ENCODE measurements around the gene QSOX2. TPM values are rescaled to one million over a fixed set of nuclear protein-coding genes. Genes with fewer than 3 reads are reported as not detected.
A peak's percentile ranks its signal among the peaks of the same experiment; 100 is the strongest.

Gene QSOX2
- polyA plus RNA-seq, 2 of the 4 experiments (the other 2 are of a cell fraction): 22.3 to 30.2 TPM

DNA sequence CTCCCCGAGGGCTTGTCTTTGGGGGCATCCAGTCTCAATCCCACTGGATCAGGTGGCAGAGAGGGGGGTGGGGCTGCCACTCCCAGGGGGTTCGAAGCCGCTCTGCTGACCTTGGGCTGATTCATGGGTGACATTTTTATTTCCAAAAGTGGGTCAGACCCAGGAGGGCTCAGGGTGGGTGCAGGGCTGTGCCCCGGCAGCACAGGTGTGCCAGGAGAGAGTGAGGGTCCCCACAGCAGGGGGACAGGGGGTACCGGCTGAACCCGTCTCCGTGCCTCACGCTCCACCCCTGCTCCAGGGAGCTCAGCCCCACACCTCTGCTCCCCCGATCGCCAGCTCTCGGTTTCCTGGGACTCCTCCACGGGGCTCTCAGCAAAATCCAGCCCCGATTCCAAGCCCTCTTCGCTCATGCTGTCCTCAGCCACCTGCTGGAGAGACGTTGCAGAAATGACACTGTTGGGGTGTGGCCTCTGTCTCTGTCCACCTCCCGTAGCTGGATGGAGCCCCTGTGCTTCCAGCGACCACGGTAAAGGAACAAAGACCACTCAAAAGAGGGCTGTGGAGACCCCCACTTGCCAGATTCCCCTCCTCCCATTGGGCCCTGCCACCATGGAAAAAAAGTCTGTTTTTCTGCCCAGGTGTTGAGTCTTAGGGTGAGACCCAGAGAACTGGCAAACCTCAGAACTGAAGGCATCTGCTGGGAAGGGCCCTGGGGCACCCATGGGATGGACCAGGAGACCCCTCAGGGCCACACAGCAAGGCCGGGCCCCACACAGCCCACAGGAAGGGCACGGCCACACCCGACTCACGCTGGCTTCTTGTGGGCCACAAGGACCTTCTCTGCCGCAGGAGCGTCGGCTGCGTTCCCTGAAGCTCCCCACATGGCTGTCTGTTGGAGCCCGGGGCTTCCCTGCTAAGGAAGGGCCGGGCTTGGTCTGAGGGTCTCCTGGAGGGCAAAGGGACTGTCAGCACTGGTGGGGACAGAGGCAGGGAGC lies 10.6 kb upstream of the QSOX2 start:
- no peak overlapping the region; the same call in 2 of the 3 replicates for H3K4me2 ChIP-seq
- no peaks in the 10 kb centered on the region for H3K9me3 ChIP-seq
- H3K4me3 ChIP-seq: no peak overlapping the region
- DNase-seq (ENCODE audit: low read depth in 1 of 2, low spot score in 1 of 2) (peak; percentile 33 to 80), FAIRE-seq (peak; percentile 32), ATAC-seq (peak; percentile 65 to 77; a peak in 5 of 6 replicates)
- peaks cover 4% of the 10 kb centered on the region; the same call in 1 of the 3 replicates for H3K4me1 ChIP-seq
- CTCF ChIA-PET: interaction anchor here (1.0 to 3.5 kb wide), 7 partner anchors 11 to 124 kb away, joined by 3 to 23 read pairs (median 8); no protein-coding TSS in a partner anchor
- TF ChIP-seq USF2 (IDR thresholded peaks at IDR 0.05) (no peak), BHLHE40 (IDR thresholded peaks at IDR 0.05; ENCODE audit: low read depth, low read length) (no peak), CBX2 (IDR thresholded peaks at IDR 0.05; ENCODE audit: borderline replicate concordance, low read depth) (no peak), CBX8 (IDR thresholded peaks at IDR 0.05) (no peak), FOSL2 (IDR thresholded peaks at IDR 0.05) (no peak), FOSL2 (CRISPR knock-in tag; IDR thresholded peaks at IDR 0.05) (no peak), TFCP2L1 (CRISPR knock-in tag; IDR thresholded peaks at IDR 0.05) (no peak), POLR2A (IDR thresholded peaks at IDR 0.05; ENCODE audit: low read length) (no peak), CHD2 (IDR thresholded peaks at IDR 0.05; ENCODE audit: low read length, partially characterized antibody) (no peak), REST (IDR thresholded peaks at IDR 0.05) (no peak), HOXA7 (CRISPR knock-in tag; IDR thresholded peaks at IDR 0.05) (no peak), CEBPB (IDR thresholded peaks at IDR 0.05) (no peak), EHF (CRISPR knock-in tag; IDR thresholded peaks at IDR 0.05) (no peak)
- TF ChIP-seq, protein P1, sequence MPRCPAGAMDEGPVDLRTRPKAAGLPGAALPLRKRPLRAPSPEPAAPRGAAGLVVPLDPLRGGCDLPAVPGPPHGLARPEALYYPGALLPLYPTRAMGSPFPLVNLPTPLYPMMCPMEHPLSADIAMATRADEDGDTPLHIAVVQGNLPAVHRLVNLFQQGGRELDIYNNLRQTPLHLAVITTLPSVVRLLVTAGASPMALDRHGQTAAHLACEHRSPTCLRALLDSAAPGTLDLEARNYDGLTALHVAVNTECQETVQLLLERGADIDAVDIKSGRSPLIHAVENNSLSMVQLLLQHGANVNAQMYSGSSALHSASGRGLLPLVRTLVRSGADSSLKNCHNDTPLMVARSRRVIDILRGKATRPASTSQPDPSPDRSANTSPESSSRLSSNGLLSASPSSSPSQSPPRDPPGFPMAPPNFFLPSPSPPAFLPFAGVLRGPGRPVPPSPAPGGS (IDR thresholded peaks at IDR 0.05): no peak
- no peak overlapping the region for H3K27ac ChIP-seq
- POLR2A ChIA-PET: interaction anchor here (2.2 kb wide), 1 partner anchor 11 kb away, joined by 8 read pairs; no protein-coding TSS in a partner anchor
- WGBS (ENCODE audit: missing lambda C conversion rate): 57% methylated on average over 20 of the region's 28 CpGs

DNA sequence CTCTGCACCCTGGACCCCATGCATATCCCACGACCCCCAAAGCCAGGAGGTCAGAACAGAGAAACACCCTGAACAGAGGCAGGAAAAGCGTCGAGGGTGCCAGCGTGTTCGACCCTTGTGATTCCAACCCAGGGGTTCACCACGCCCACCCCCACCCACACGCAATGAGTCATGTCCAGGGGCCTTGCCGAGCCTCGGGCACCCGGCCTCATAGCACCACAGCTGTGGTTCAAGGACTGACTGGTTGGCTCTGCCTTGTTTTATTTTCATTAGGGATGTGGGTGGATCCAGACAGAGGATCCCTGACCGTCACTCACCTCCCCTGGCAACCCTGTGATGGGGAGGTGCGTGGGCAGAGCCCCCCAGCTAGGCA lies 9.5 kb upstream of the QSOX2 start:
- POLR2A ChIA-PET: interaction anchor here (1.5 kb wide), 1 partner anchor 12 kb away, joined by 5 read pairs; no protein-coding TSS in a partner anchor
- 45% methylated on average over 6 of the region's 12 CpGs for WGBS (ENCODE audit: missing lambda C conversion rate)
- CTCF ChIA-PET: interaction anchor here (1.8 to 3.5 kb wide), 4 partner anchors 12 to 86 kb away, joined by 5 to 23 read pairs (median 12); no protein-coding TSS in a partner anchor
- no peak for TF ChIP-seq BHLHE40 (IDR thresholded peaks at IDR 0.05; ENCODE audit: low read depth, low read length)
- TF ChIP-seq HDAC2 (IDR thresholded peaks at IDR 0.05): no peak
- no peak for TF ChIP-seq NPAS2 (CRISPR knock-in tag; IDR thresholded peaks at IDR 0.05; ENCODE audit: borderline replicate concordance)
- no peak for TF ChIP-seq POLR2A (IDR thresholded peaks at IDR 0.05; ENCODE audit: low read length)
- no peak for TF ChIP-seq ZNF302 (CRISPR knock-in tag; IDR thresholded peaks at IDR 0.05)
- TF ChIP-seq HOXA7 (CRISPR knock-in tag; IDR thresholded peaks at IDR 0.05): no peak
- TF ChIP-seq, protein P2, sequence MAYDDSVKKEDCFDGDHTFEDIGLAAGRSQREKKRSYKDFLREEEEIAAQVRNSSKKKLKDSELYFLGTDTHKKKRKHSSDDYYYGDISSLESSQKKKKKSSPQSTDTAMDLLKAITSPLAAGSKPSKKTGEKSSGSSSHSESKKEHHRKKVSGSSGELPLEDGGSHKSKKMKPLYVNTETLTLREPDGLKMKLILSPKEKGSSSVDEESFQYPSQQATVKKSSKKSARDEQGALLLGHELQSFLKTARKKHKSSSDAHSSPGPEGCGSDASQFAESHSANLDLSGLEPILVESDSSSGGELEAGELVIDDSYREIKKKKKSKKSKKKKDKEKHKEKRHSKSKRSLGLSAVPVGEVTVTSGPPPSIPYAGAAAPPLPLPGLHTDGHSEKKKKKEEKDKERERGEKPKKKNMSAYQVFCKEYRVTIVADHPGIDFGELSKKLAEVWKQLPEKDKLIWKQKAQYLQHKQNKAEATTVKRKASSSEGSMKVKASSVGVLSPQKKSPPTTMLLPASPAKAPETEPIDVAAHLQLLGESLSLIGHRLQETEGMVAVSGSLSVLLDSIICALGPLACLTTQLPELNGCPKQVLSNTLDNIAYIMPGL (CRISPR knock-in tag; IDR thresholded peaks at IDR 0.05; ENCODE audit: borderline replicate concordance): no peak
- TF ChIP-seq TFCP2L1 (CRISPR knock-in tag; IDR thresholded peaks at IDR 0.05): no peak
- H3K4me2 ChIP-seq: no peak overlapping the region
- peaks cover 4% of the 10 kb centered on the region; the same call in 1 of the 3 replicates for H3K4me1 ChIP-seq
- DNase-seq (ENCODE audit: low read depth in 1 of 2, low spot score in 1 of 2): no peak
- no peaks in the 10 kb centered on the region for H3K9me3 ChIP-seq
- FAIRE-seq: no peak
- no peak overlapping the region for H3K4me3 ChIP-seq
- no peak overlapping the region for H3K27ac ChIP-seq
- no peak for ATAC-seq
